Caki2 (cell line): ENCODE data around the gene ZDHHC21. TPM values are rescaled to one million over a fixed set of nuclear protein-coding genes. Genes with fewer than 3 reads are reported as not detected.
A peak's percentile ranks its signal among the peaks of the same experiment; 100 is the strongest.
"Not testable (repeated sequence)": the region's sequence is repeated elsewhere in the genome, so short reads cannot be mapped to it uniquely, and the experiment has no call there.

Source experiments
- DNase-seq: peaks from one replicate; pipeline ENCODE4 v3.0.0-alpha.2; 2015; ENCODE audit warnings: low read depth
- in situ Hi-C: cut with HindIII; loops from 2 replicates; pipeline ENCODE4 v1.10.0; 2016; ENCODE audit warnings: low sequenced_read_pairs, low pct_unique_long_range_greater_than_20kb, mixed read lengths
- total RNA-seq: library from RNA; depleted of rRNA; stranded (reverse); fragments of >200 nt; shearing (Covaris generic); gene quantifications from 2 replicates; pipeline ENCODE4 v1.2.3, GENCODE V29; 2014; ENCODE audit warnings: low replicate concordance

ZDHHC21 gene
- total RNA-seq, 1 experiment from 2014 or later: 1.8 TPM

- no peak for DNase-seq
- in situ Hi-C loops: no loop called here
Measured at GRCh38 chr9:14690948-14691730, 2.1 kb downstream of the ZDHHC21 start.

DNA sequence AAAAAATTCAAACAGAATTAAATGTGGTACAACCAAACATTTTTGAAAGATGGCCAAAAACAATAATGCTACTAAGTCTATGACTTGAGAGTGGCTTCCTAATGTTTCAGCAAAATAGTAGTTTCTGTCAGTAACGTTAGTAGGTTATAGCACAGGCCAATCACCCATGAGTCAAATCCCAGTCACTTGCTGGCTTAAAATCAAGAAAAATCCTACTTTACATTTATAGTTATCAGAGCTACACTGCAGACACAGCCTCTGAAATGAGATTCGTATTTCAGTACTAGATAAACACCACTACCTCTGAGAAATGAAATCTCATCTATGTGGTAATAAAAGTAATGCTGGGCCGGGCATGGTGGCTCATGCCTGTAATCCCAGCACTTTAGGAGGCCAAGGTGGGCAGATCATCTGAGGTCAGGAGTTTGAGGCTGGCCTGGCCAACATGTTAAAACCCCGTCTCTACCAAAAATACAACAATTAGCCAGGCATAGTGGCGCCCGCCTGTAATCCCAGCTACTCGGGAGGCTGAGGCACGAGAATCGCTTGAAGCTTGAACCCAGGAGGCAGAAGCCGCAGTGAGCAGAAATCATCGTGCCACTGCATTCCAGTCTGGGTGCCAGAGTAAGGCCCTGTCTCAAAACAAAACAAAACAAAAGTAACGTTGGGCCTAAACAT, 6.1 kb downstream of the ZDHHC21 start:
- DNase-seq: no peak
- in situ Hi-C loops: no loop called here

DNA sequence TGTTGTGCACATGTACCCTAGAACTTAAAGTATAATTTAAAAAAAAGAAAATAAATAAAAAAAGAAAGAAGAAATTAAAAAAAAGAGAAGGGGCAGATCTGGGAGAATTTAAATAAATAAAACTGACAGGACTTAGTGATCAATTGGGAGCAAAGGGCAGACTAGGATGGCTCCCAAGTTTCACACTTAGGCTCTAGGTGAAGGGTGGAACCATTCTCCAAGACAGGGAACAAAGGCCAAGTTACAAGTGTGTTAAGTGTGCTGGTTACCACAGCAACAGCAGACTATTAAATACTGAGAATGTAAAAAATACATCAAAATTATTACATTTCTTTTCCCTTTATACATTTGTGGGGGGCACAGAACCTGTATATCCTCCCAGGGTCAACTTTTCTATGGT, 7.1 kb downstream of the ZDHHC21 start:
- in situ Hi-C loops: no loop called here
- DNase-seq: no peak

- DNase-seq, in situ Hi-C loops: not testable (repeated sequence)
Measured at GRCh38 chr9:14682616-14683015, 10.6 kb downstream of the ZDHHC21 start.

DNA sequence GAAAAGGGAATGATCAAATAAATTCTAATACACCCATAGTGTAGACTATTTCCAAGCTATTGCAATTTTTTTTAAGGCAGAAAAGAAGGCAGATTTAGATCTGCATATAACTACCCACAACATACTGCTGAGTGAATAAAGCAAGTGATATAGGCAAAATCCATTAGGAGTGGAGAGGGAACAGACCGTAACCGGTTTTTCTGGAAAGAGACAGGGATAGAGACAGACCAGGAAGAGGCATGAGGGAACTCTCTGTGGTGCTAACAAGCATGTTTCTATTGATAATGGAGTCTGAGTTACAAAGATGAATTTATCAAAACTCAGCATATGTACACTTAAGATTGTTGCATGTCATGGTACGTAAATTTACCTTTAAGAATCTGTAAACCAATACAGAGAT, 14.5 kb downstream of the ZDHHC21 start:
- in situ Hi-C loops: no loop called here
- DNase-seq: no peak

- in situ Hi-C loops: no loop called here
- no peak for DNase-seq
Measured at GRCh38 chr9:14677872-14678271, 15.4 kb downstream of the ZDHHC21 start.

DNA sequence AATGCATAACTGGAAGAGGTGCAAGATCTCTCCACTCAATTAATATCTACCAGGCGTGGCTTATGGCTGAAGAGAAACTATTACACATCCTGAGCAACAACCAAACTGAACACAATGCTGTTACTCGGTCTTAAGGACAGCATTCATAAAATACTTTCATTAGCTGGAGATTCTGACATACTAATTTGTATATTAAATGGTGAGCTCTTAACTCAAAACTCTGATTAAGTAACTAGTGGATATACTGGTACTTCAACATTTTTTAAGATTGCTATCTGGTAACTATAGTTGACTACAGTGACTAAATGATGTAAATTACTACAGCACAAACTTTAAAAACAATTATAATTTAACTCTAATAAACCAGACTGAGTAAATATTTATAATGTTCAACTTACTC, 15.8 kb downstream of the ZDHHC21 start:
- in situ Hi-C loops: no loop called here

GRCh38 chr9:14674630-14675029, 18.6 kb downstream of the ZDHHC21 start:
- no peak for DNase-seq
- in situ Hi-C loops: no loop called here

More for the DNA sequence above, 15.8 kb downstream of the ZDHHC21 start:
- no peak for DNase-seq

DNA sequence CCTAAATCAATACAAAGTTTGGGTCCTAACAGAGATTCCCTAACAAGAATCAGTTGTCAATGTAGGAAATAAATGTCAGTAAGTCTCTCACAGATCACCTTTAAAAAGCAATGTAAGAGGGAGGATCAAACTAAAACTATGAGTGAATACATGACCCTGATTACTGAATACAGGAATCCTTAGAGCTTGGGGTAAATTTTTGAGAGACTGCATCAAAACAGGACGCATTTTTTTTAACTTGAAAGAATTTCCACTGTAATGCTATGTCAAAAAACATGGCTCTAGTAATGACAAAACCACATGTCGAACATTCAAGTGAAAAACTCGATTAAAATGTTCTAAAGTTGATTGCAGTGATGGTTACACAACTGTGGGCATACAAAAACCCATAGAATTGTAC, 21.9 kb downstream of the ZDHHC21 start:
- no peak for DNase-seq
- in situ Hi-C loops: no loop called here

GRCh38 chr9:14670718-14671117, 22.5 kb downstream of the ZDHHC21 start:
- in situ Hi-C loops: no loop called here
- DNase-seq: no peak

- in situ Hi-C loops, DNase-seq: not testable (repeated sequence)
Measured at GRCh38 chr9:14664022-14664421, 29.2 kb downstream of the ZDHHC21 start.

- in situ Hi-C loops: no loop called here
- no peak for DNase-seq
Measured at GRCh38 chr9:14662060-14662453, 31.2 kb downstream of the ZDHHC21 start.

- in situ Hi-C loops: no loop called here
- DNase-seq: no peak
Measured at GRCh38 chr9:14661421-14662059, 31.7 kb downstream of the ZDHHC21 start.

GRCh38 chr9:14660721-14661120, 32.5 kb downstream of the ZDHHC21 start:
- in situ Hi-C loops: no loop called here
- no peak for DNase-seq

- in situ Hi-C loops: no loop called here
- no peak for DNase-seq
Measured at GRCh38 chr9:14654932-14655331, 38.3 kb downstream of the ZDHHC21 start.

- in situ Hi-C loops: no loop called here
- no peak for DNase-seq
Measured at GRCh38 chr9:14653511-14653910, 39.7 kb downstream of the ZDHHC21 start.

- in situ Hi-C loops: no loop called here
- DNase-seq: peak; percentile 30
Measured at GRCh38 chr9:14652729-14653377, 40.4 kb downstream of the ZDHHC21 start.

DNA sequence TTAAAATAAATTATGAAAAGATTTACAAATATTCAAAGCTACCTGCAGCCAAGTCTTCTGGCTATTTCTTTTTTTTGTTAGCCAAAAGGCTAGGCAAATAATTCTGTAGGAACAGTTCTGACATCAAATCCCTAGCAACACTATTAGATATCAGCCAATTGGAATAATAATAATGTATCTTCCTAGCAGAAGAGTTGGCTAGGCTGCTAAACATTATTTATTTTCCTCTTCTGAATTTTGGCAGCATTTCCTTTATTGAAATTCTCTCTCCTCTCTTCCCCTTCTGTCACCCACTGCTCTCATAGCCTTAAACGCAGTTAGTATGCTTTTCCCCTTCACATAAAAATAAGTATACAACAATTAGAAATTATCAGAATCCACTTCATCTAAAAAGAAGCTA, 42.6 kb downstream of the ZDHHC21 start:
- in situ Hi-C loops: no loop called here
- no peak for DNase-seq

GRCh38 chr9:14645648-14646047, 47.6 kb downstream of the ZDHHC21 start:
- in situ Hi-C loops: no loop called here
- DNase-seq: no peak
